ENCODE data around the gene BIN2. TPM values are rescaled to one million over a fixed set of nuclear protein-coding genes. Genes with fewer than 3 reads are reported as not detected.

The BIN2 gene
- total and polyA plus RNA-seq, 2 donors (not counting 1 experiment from before 2014, with no cell fraction given), result not detected

DNA sequence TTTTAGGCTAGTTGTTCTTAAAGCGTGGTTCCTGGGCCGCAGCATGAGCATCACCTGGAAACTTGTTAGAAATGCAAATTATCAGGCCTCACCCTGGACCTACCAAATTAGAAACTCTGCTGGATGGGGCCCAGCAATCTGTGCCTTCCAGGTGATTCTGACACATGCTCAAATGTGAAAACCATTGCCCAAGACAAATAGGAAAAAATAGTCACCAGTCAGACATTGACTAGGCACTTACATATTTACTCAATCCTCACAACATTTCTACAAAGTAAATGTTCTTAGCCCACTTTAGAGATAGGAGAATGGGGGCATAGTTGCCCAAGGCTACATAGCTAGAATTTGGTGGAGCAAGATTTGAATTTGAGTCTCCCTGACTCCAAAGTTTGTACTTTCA lies 19.2 kb upstream of the BIN2 start:
- DNase-seq (ENCODE audit: low read depth in 2 of 2), result no peak
- peaks cover 2% of the 10 kb centered on the region for H3K4me1 ChIP-seq (ENCODE audit: control insufficient read depth, extremely low read depth, insufficient read depth, low read length)
- H3K36me3 ChIP-seq (ENCODE audit: control insufficient read depth, insufficient read depth, low read length), result no peaks in the 10 kb centered on the region
- H2AFZ ChIP-seq (ENCODE audit: low read length), result no peak overlapping the region
- no peak overlapping the region for H3K27ac ChIP-seq (ENCODE audit: insufficient read depth, low read length)
- H3K4me3 ChIP-seq (replicated peaks in 1 of 4; ENCODE audit: control extremely low read depth in 1 of 4, insufficient read depth in 1 of 4, low read depth in 3 of 4, low read length in 4 of 4), result no peak overlapping the region
- no peak overlapping the region for H3K9ac ChIP-seq (ENCODE audit: insufficient read depth, low read length)
- no peaks in the 10 kb centered on the region for H4K20me1 ChIP-seq (ENCODE audit: control insufficient read depth, extremely low read depth, insufficient read depth, low read length)
- no peaks in the 10 kb centered on the region for H3K79me2 ChIP-seq (ENCODE audit: control insufficient read depth, insufficient read depth, low read length)
- TF ChIP-seq, protein P1, sequence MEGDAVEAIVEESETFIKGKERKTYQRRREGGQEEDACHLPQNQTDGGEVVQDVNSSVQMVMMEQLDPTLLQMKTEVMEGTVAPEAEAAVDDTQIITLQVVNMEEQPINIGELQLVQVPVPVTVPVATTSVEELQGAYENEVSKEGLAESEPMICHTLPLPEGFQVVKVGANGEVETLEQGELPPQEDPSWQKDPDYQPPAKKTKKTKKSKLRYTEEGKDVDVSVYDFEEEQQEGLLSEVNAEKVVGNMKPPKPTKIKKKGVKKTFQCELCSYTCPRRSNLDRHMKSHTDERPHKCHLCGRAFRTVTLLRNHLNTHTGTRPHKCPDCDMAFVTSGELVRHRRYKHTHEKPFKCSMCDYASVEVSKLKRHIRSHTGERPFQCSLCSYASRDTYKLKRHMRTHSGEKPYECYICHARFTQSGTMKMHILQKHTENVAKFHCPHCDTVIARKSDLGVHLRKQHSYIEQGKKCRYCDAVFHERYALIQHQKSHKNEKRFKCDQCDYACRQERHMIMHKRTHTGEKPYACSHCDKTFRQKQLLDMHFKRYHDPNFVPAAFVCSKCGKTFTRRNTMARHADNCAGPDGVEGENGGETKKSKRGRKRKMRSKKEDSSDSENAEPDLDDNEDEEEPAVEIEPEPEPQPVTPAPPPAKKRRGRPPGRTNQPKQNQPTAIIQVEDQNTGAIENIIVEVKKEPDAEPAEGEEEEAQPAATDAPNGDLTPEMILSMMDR (conservative IDR thresholded peaks at IDR 0.05 in 1 of 2, IDR thresholded peaks at IDR 0.05 in 1 of 2; ENCODE audit: low read depth in 1 of 2, low read length in 2 of 2), result no peak
- TF ChIP-seq EZH2 (IDR thresholded peaks at IDR 0.05; ENCODE audit: low read length, missing control alignments), result no peak
- no peak overlapping the region for H3K4me2 ChIP-seq (ENCODE audit: extremely low read depth, insufficient read depth, low read length)
- no peaks in the 10 kb centered on the region for H3K27me3 ChIP-seq (ENCODE audit: control insufficient read depth, insufficient read depth, low read length)
- no peaks in the 10 kb centered on the region for H3K9me3 ChIP-seq (ENCODE audit: control insufficient read depth, insufficient read depth, low read depth, low read length)

DNA sequence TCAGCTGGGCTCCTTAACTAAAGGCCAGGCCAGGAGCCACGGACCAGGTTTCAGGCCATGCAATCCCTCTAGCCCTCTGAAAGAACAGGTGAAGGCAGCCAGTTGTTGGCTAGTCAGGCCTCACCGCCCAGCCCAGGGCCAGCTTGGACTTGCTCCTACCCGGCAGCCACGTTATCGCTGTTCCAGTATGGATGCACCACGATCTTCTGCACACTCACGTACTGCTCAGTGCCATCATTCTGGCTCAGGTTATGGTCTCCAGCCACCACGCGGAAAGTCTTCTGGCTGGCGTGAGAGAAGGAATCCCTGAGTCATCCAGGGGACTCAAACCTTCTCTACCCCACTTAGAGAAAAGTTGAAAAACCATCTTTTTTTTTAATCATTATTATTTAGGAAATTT lies 18.4 kb upstream of the BIN2 start:
- no peak overlapping the region for H3K4me3 ChIP-seq (replicated peaks in 1 of 4; ENCODE audit: control extremely low read depth in 1 of 4, insufficient read depth in 1 of 4, low read depth in 3 of 4, low read length in 4 of 4)
- no peaks in the 10 kb centered on the region for H3K27me3 ChIP-seq (ENCODE audit: control insufficient read depth, insufficient read depth, low read length)
- no peak overlapping the region for H3K4me2 ChIP-seq (ENCODE audit: extremely low read depth, insufficient read depth, low read length)
- H4K20me1 ChIP-seq (ENCODE audit: control insufficient read depth, extremely low read depth, insufficient read depth, low read length), result no peaks in the 10 kb centered on the region
- TF ChIP-seq, protein P1 (conservative IDR thresholded peaks at IDR 0.05 in 1 of 2, IDR thresholded peaks at IDR 0.05 in 1 of 2; ENCODE audit: low read depth in 1 of 2, low read length in 2 of 2), result no peak
- no peak for TF ChIP-seq EZH2 (IDR thresholded peaks at IDR 0.05; ENCODE audit: low read length, missing control alignments)
- H3K9me3 ChIP-seq (ENCODE audit: control insufficient read depth, insufficient read depth, low read depth, low read length), result no peaks in the 10 kb centered on the region
- H3K4me1 ChIP-seq (ENCODE audit: control insufficient read depth, extremely low read depth, insufficient read depth, low read length), result peaks cover 2% of the 10 kb centered on the region
- H3K36me3 ChIP-seq (ENCODE audit: control insufficient read depth, insufficient read depth, low read length), result no peaks in the 10 kb centered on the region
- H3K9ac ChIP-seq (ENCODE audit: insufficient read depth, low read length), result no peak overlapping the region
- DNase-seq (ENCODE audit: low read depth in 2 of 2), result no peak
- H3K79me2 ChIP-seq (ENCODE audit: control insufficient read depth, insufficient read depth, low read length), result no peaks in the 10 kb centered on the region
- H2AFZ ChIP-seq (ENCODE audit: low read length), result no peak overlapping the region
- H3K27ac ChIP-seq (ENCODE audit: insufficient read depth, low read length), result no peak overlapping the region

DNA sequence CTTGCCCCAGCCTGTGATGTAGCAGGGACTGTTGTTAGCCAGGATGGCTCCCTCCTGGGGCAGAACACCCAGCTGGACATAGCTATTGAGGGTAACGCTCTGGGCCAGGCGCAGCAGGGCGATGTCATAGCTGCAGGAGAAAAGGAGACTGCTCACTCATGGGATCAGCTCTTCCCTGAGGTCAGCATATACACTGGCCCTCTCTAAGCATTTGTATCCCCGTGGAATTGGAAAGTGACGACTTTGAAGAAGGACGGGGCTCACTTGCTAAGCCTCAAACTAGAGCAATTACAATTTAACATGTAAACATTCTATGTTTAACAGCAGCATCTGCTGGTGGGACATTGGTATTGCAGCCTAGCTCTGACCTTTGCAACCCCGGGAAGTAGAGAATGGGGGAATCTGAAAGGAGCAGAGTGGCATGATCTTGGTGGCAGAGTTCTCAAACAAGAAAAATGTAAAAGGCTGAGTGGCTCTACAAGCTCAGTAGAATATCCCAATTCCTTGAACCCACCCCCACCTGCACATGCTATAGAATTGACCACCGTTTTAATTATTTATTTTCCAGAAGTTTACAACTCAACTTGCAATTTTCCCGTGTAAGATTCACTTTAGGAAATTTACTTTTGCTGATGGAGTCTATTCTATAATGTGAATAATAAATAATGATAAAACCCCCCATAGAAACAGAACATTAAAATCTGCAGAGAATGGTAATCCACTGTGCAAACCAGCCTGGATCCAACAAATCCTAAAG lies 17.5 kb upstream of the BIN2 start:
- Histone ChIP-seq H3K27ac (ENCODE audit: insufficient read depth, low read length) (no peak overlapping the region), H2AFZ (ENCODE audit: low read length) (peak overlapping the region; percentile 90), H3K4me1 (ENCODE audit: control insufficient read depth, extremely low read depth, insufficient read depth, low read length) (peaks cover 2% of the 10 kb centered on the region), H3K27me3 (ENCODE audit: control insufficient read depth, insufficient read depth, low read length) (no peaks in the 10 kb centered on the region), H3K79me2 (ENCODE audit: control insufficient read depth, insufficient read depth, low read length) (no peaks in the 10 kb centered on the region), H3K4me2 (ENCODE audit: extremely low read depth, insufficient read depth, low read length) (peak overlapping the region; percentile 72), H3K9me3 (ENCODE audit: control insufficient read depth, insufficient read depth, low read depth, low read length) (no peaks in the 10 kb centered on the region), H3K36me3 (ENCODE audit: control insufficient read depth, insufficient read depth, low read length) (no peaks in the 10 kb centered on the region), H4K20me1 (ENCODE audit: control insufficient read depth, extremely low read depth, insufficient read depth, low read length) (no peaks in the 10 kb centered on the region), H3K9ac (ENCODE audit: insufficient read depth, low read length) (no peak overlapping the region), H3K4me3 (replicated peaks in 1 of 4; ENCODE audit: control extremely low read depth in 1 of 4, insufficient read depth in 1 of 4, low read depth in 3 of 4, low read length in 4 of 4) (peak overlapping the region in 1 of 4 experiments; percentile 6)
- TF ChIP-seq EZH2 (IDR thresholded peaks at IDR 0.05; ENCODE audit: low read length, missing control alignments), result no peak
- TF ChIP-seq, protein P1 (conservative IDR thresholded peaks at IDR 0.05 in 1 of 2, IDR thresholded peaks at IDR 0.05 in 1 of 2; ENCODE audit: low read depth in 1 of 2, low read length in 2 of 2), result peak; percentile 100
- peak; percentile 51 to 77 for DNase-seq (ENCODE audit: low read depth in 2 of 2)
